NCI-H510A (cell line): Measurements from ENCODE around the gene FAM117A.
A peak's percentile ranks its signal among the peaks of the same experiment; 100 is the strongest.
"Not testable (repeated sequence)": the region's sequence is repeated elsewhere in the genome, so short reads cannot be mapped to it uniquely, and the experiment has no call there.

Experiments used
- DNase-seq: peaks from one replicate; lab custom pipeline; 2025; lab: John Stamatoyannopoulos, UW

Gene FAM117A

DNA sequence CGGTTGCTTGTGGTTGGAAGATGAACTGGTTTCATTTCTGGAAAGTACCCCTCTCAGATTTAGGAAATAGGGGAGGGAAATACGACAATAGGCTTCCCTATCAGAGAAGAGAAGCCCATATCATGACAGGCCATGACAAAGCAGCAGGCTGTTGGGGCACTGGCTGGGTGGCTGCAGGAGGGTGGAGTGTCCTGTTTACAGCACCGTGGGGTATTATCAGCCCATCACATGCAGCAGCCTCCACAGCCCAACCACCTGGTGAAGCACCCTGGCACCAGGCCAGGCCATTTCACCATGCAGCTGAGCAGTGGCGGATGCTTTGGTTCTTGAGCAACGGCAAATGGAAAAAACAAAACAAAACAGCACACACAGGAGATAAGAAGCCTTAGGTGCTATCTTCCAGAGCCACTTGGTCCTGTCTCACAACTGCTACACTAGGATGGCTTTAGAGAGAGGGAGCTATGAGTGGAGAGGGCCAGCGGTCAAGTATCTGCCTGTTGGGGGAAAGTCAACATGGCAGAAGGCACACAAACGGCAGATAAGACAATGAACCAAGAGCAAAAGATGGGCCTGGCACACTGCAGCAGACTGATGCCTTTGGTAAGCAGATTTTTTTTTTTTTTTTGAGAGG lies 24.2 kb downstream of the FAM117A start:
- DNase-seq, result peak; percentile 88

DNA sequence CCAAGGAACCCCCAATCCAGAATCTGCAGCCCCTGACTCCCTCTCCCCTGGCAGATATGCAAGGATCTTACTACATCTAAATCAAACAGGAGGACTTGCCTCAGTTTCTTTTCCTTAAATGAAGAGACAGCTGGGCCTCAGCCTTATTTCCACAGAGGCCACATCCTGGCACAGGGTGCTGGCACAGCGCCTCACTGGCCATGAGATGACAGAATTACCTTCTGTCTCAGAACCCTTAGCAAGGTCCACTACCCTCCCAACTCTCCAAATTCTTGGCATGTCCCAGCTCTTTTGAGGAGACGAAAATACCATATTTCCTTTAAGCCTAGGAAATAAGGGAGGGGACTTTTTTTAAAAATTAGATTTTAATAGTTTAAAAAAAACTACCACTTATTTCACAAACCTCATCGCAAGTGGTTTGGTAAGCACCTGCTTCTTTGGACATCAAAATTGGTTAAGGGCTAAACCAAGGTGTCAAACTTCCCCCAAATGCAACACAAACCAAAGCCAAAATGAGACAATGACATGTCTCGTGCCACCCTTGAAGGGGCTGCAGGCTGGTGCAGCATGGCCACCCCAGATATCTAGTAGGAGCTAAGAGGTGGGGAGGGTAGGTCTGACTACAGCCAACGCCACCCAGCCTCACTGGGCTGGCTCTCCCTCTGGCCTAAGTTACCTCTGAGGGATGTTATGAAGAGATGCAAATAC lies 25.3 kb downstream of the FAM117A start:
- no peak for DNase-seq

- DNase-seq, result no peak
Measured at GRCh38 chr17:49734515-49735490, 29.1 kb downstream of the FAM117A start.

GRCh38 chr17:49731435-49731831 lies 32.5 kb downstream of the FAM117A start:
- no peak for DNase-seq

DNA sequence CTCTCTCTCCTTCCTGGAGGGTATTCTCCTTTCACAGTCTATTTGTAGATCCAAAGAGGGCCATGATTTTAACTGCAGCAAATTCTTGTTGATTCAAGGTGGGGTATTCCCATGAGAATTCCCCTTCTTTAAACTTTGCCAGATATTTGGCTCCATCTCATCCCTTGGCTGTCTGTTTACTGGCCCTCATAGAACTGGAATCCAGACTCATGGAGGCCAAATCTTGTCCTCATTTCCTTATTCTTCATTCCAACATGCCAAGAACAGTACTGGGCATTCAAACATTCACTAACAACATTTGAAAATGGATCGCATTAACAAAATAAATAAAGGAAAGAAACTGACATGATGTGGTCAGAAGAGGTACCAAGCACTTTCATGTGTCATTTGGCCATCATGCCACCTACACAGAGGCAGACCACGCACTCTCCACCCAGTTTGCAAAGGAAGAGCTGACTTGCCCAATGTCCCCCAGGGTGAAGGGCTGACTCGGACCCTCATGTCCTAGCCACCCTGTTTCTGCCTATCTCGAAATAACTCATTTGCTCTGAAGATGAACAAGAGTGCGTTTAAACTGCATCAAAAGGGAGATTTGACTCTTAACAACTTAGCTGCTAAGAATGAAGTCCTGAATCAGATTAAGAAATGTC lies 33.0 kb downstream of the FAM117A start:
- DNase-seq, result no peak

GRCh38 chr17:49730078-49730784 lies 33.7 kb downstream of the FAM117A start:
- DNase-seq, result no peak

DNA sequence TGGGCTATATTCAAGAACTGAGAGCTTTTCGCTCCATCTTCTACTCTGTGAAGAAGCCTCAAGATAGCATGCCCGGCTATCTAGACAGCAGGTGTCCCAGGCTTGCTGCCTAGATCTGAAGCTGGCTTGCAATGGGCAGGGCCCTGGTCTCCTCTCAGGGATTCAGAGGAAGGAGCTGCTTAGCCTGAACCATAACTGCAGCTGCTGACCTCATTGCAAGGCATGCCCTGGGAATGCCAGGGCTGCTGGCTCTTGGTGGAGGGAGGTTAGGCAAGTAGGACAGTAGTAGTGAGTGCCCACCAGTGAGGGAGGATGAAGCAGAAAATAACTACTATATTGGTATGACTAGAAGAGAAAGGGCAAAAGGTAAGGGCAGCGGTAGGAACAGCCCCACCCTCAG lies 34.9 kb downstream of the FAM117A start:
- no peak for DNase-seq

DNA sequence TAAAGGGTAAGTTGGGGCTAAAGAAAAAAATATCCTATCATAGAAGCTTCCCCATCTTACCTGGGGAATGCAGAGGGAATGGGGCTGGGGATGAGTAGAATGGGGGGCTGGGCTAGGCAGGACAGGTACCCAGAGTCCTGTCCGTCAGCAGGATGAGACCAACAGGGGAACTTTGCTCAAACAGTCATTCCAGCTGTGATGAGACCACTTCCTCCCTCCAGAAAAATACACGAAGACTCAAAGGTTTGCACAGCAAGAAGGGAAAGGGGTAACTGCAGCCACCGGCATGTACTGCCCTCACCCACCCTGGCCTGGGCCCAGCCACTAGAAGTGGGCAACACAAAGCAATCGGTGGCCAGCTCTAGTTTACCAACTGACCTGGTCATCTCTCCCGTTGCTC lies 35.5 kb downstream of the FAM117A start:
- no peak for DNase-seq

- no peak for DNase-seq
Measured at GRCh38 chr17:49727380-49727779, 36.6 kb downstream of the FAM117A start.

GRCh38 chr17:49725452-49726130 lies 38.3 kb downstream of the FAM117A start:
- no peak for DNase-seq

GRCh38 chr17:49724552-49724951 lies 39.4 kb downstream of the FAM117A start:
- DNase-seq, result not testable (repeated sequence)

- DNase-seq, result no peak
Measured at GRCh38 chr17:49723423-49723822, 40.5 kb downstream of the FAM117A start.

GRCh38 chr17:49722066-49722465 lies 41.9 kb downstream of the FAM117A start:
- DNase-seq, result no peak

DNA sequence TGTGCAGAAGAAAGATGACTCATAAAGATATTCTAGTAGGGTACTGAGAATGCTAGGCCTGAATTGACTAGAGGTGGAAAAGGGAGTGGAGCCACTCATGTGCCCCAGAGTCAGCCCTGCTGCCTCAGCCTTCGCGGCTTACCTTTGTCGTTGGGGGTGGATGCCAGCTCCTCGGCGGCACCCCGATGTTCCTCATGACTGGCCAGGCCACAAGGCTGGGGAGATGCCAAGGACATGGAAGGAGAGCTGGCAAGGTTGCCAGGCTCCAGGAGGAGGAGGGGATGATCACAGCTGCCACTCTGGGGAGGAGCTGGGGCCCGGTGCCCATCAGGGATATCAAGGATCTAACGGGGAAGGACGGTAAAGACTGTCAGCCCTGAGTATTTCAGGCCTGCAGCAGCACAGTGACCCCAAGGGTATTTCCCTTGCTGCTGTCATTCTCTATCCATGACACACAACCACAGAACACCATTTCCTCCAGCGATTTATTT lies 46.5 kb downstream of the FAM117A start:
- DNase-seq, result no peak

- no peak for DNase-seq
Measured at GRCh38 chr17:49716668-49717364, 47.1 kb downstream of the FAM117A start.

GRCh38 chr17:49715717-49716279 lies 48.1 kb downstream of the FAM117A start:
- DNase-seq, result no peak

DNA sequence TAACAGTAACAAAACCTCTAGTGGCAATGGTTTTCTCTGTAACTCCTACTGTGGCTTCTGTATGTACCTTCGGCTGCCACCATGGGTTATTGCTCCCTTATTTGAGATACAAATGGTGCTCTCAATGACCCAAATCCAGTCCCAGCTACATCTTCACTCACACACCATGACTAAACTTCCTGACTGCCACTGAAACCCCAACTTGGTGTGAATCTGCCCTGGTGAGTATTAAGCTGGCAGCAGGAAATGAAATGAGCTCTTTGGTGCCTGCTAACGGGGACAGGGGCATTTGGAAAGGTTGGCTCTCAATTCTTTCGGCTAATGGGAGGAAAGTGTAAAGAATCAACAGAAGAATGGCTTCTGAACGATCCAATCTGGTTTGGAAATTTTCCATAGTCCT lies 48.7 kb downstream of the FAM117A start:
- no peak for DNase-seq

DNA sequence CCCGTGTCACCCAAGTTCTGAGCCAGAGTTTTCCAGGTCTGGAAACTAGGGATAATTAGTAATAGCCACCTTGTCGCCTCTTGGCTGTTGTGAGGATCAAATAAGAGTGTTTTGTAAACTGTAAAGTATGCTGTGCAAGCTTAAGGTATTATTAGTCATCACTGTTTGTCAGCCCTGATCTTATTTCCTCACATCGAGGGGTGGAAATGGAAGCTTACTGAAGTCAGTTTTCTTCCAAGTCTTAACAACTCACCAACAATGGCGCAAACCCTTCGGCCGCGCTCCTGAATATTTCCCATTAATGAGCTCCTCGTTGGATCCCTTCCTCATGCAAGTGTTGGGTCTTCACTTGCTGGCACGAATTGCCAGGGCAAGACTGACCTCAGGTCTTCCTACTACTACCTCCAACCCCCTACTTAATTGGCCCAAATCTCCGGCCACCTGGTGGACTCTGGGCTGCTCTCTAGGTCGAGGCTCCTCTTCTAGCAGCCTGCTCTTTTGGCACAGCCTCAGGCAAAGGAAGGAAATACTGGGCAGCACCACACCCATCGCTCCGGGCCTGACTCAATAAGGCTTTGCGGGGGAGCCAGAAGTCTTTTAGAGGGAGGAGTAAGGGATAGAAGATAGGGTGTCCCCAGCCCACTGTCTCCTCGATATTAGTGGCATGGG lies 55.3 kb downstream of the FAM117A start:
- no peak for DNase-seq
